Adrenal gland (tissue), 12 donors: ENCODE measurements around the gene WIZ. TPM values are rescaled to one million over a fixed set of nuclear protein-coding genes. Genes with fewer than 3 reads are reported as not detected.

ENCODE experiments used
- DNase-seq, 7 donors: peaks; one replicate each; pipeline ENCODE4 v3.0.0-alpha.2; 2019 to 2020
- H3K27ac ChIP-seq, 5 donors: fragments of 200-600 bp; sonication (generic) in 4 of 5; 1 replicate in 3 of 5; 2 replicates in 2 of 5; pipeline versions ENCODE4 v1.5.1 to v1.8.0; 2016 to 2020; ENCODE audit warnings: mild to moderate bottlenecking in 1 of 5
- H3K27me3 ChIP-seq: fragments of 200-600 bp; 2 replicates; pipeline ENCODE4 v1.8.0; 2021
- H3K36me3 ChIP-seq, 2 donors: fragments of 200-600 bp; replicated peaks in 1 of 2; 1 replicate in 1 of 2; 2 replicates in 1 of 2; pipeline versions ENCODE4 v1.5.1 to v1.8.0; 2018 to 2022
- H3K4me1 ChIP-seq, 2 donors: fragments of 200-600 bp; replicated peaks in 1 of 2; 1 replicate in 1 of 2; 2 replicates in 1 of 2; pipeline versions ENCODE4 v1.5.1 to v1.8.0; 2018 to 2021
- H3K4me3 ChIP-seq, 4 donors: fragments of 200-600 bp; sonication (generic) in 3 of 4; one replicate each; pipeline ENCODE4 v1.5.1; 2016 to 2018
- H3K9me3 ChIP-seq, 3 donors: fragments of 200-600 bp; sonication (generic) in 1 of 3; replicated peaks in 1 of 3; 1 replicate in 2 of 3; 2 replicates in 1 of 3; pipeline versions ENCODE4 v1.5.1 to v1.8.0; 2016 to 2021
- CTCF ChIP-seq, 6 experiments: fragments of 450-650 bp in 4 of 6; fragments of 200-600 bp in 2 of 6; sonication (generic) in 1 of 6; IDR thresholded peaks; 1 replicate in 5 of 6; 2 replicates in 1 of 6; pipeline versions ENCODE4 v1.5.1 to v1.8.0; 2016 to 2021; ENCODE audit warnings: antibody characterized with exemption in 6 of 6, mild to moderate bottlenecking in 2 of 6, moderate library complexity in 1 of 6
- POLR2A ChIP-seq, 2 donors: fragments of 450-650 bp; IDR thresholded peaks; one replicate each; pipeline ENCODE4 v1.6.1; 2017; ENCODE audit warnings: antibody characterized with exemption in 2 of 2, mild to moderate bottlenecking in 2 of 2, moderate library complexity in 1 of 2
- WGBS, 4 donors: extraction: QIAGEN DNeasy Blood & Tissue Kit in 2 of 4; methylation state at CpG; one replicate each; pipeline versions ENCODE4 v1.1.5 to v1.1.7; 2013 to 2017; 5-methylcytosine and 5-hydroxymethylcytosine counted together
- intact Hi-C, 2 donors: fragments of 100-400 bp; cut with DNase I; formaldehyde crosslinking; loops; one replicate each; pipeline versions ENCODE4 v1.14.1 to v1.15.0; 2022 to 2023
- polyA plus RNA-seq, 3 donors: library from polyadenylated mRNA; stranded (reverse); fragments of 200-250 nt in 2 of 3; fragments of 350-450 nt in 1 of 3; fragmentation: Illumina TruSeq in 1 of 3; extraction: RNeasy Lipid Tissue Mini Kit (QIAGEN cat#74804) in 1 of 3; gene quantifications; one replicate each; pipeline ENCODE4 v1.2.3, GENCODE V29; 2013 to 2014
- total RNA-seq, 9 donors: library from RNA; depleted of rRNA in 4 of 9; stranded (reverse); fragments of >200 nt in 4 of 9; fragments of 120-200 nt in 1 of 9; fragmentation: NEBNext Ultra II Directional in 1 of 9; extraction: Animal tissue kit (Norgen Biotek cat#: 25700) in 1 of 9; gene quantifications; one replicate each; pipeline versions ENCODE4 v1.1.0 to v1.2.4, GENCODE V29; 2013 to 2023
- donor health status: healthy with polysubstance abuse.
- donor health status: Bipolar disorder and iron deficiency.
- donor health status: DM: yes; HTN: yes; CAD: no.
- donor health status: DM: no; HTN: no; CAD: no.
- donor health status: DM: no; HTN: no; CAD: no.
- donor health status: DM: yes; HTN: yes; CAD: no.

WIZ gene
- total and polyA plus RNA-seq, 12 donors: 5.7 to 49.2 (median 30.6) TPM

GRCh38 chr19:15381429-15381828 lies 68.3 kb downstream of the WIZ start:
- no peak for TF ChIP-seq POLR2A (IDR thresholded peaks at IDR 0.05)
- no peak for TF ChIP-seq CTCF (IDR thresholded peaks at IDR 0.05)

GRCh38 chr19:15379999-15380647 lies 69.6 kb downstream of the WIZ start:
- Histone ChIP-seq H3K36me3 (peaks cover 0 to 10% of the 10 kb centered on the region in 2 donors), H3K27ac (peak overlapping the region; percentile 46 to 98 (median 95)), H3K4me3 (peak overlapping the region in 3 of 4 donors; percentile 48 to 97 (median 76)), H3K27me3 (no peaks in the 10 kb centered on the region), H3K4me1 (peaks cover 11 to 40% of the 10 kb centered on the region in 2 donors), H3K9me3 (no peaks in the 10 kb centered on the region)
- DNase-seq: peak in 6 of 7 donors; percentile 55 to 77 (median 62)
- intact Hi-C loops: loop anchor here in 1 of 2 donors (10.0 kb wide), 1 partner anchor 175 kb away; no protein-coding TSS in a partner anchor
- 1 to 9% (median 4%) methylated on average over 6 to 56 of the region's 56 CpGs for WGBS, 4 donors
- TF ChIP-seq CTCF (IDR thresholded peaks at IDR 0.05) (no peak), POLR2A (IDR thresholded peaks at IDR 0.05) (no peak)

More at GRCh38 chr19:15381429-15381828, 68.3 kb downstream of the WIZ start:
- no peak overlapping the region for H3K4me3 ChIP-seq
- peaks cover 0 to 14% of the 10 kb centered on the region in 2 donors for H3K36me3 ChIP-seq
- H3K4me1 ChIP-seq: peaks cover 6 to 26% of the 10 kb centered on the region in 2 donors
- no peak overlapping the region for H3K27ac ChIP-seq
- intact Hi-C loops: no loop called here
- 86 to 94% (median 88%) methylated on average over 2 of the region's 2 CpGs for WGBS, 4 donors
- H3K9me3 ChIP-seq: no peaks in the 10 kb centered on the region
- no peak for DNase-seq
- H3K27me3 ChIP-seq: no peaks in the 10 kb centered on the region

GRCh38 chr19:15379083-15379998 lies 70.4 kb downstream of the WIZ start, which contains the start of gene AKAP8:
Gene AKAP8 (minus strand): TSS chr19:15379787. CDS start chr19:15379731, 56 bp downstream.
- WGBS, 4 donors: 0 to 1% (median 0%) methylated on average over 3 to 110 of the region's 111 CpGs

More at GRCh38 chr19:15379083-15379998, 70.4 kb downstream of the WIZ start, which contains the start of gene AKAP8:
- Histone ChIP-seq H3K9me3 (no peaks in the 10 kb centered on the region), H3K36me3 (peaks cover 0 to 10% of the 10 kb centered on the region in 2 donors), H3K4me3 (peak within 1 kb of the TSS; percentile 61 to 98 (median 86)), H3K27me3 (no peaks in the 10 kb centered on the region), H3K4me1 (peaks cover 19 to 47% of the 10 kb centered on the region in 2 donors), H3K27ac (peak within 1 kb of the TSS; percentile 86 to 98 (median 95))
- intact Hi-C loops: loop anchor here in 1 of 2 donors (10.0 kb wide), 1 partner anchor 175 kb away; no protein-coding TSS in a partner anchor
- peak; percentile 98 to 99 (median 99) for DNase-seq
- peak; percentile 79 to 91 for TF ChIP-seq POLR2A (IDR thresholded peaks at IDR 0.05)
- TF ChIP-seq CTCF (IDR thresholded peaks at IDR 0.05): peak in 1 of 6 experiments; percentile 1
